Urothelium cell line (cell line): ENCODE results near the gene CITED2.
"Not testable (repeated sequence)": the region's sequence is repeated elsewhere in the genome, so short reads cannot be mapped to it uniquely, and the experiment has no call there.

Experiments used
- DNase-seq: peaks from one replicate; pipeline ENCODE4 v3.0.0; 2011; ENCODE audit warnings: low spot score, mixed read lengths
- FAIRE-seq: peaks from 2 replicates; lab custom pipeline; 2011; peaks lifted over from hg19 to GRCh38; lab: Jason Lieb, UNC

Gene CITED2, protein sequence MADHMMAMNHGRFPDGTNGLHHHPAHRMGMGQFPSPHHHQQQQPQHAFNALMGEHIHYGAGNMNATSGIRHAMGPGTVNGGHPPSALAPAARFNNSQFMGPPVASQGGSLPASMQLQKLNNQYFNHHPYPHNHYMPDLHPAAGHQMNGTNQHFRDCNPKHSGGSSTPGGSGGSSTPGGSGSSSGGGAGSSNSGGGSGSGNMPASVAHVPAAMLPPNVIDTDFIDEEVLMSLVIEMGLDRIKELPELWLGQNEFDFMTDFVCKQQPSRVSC

DNA sequence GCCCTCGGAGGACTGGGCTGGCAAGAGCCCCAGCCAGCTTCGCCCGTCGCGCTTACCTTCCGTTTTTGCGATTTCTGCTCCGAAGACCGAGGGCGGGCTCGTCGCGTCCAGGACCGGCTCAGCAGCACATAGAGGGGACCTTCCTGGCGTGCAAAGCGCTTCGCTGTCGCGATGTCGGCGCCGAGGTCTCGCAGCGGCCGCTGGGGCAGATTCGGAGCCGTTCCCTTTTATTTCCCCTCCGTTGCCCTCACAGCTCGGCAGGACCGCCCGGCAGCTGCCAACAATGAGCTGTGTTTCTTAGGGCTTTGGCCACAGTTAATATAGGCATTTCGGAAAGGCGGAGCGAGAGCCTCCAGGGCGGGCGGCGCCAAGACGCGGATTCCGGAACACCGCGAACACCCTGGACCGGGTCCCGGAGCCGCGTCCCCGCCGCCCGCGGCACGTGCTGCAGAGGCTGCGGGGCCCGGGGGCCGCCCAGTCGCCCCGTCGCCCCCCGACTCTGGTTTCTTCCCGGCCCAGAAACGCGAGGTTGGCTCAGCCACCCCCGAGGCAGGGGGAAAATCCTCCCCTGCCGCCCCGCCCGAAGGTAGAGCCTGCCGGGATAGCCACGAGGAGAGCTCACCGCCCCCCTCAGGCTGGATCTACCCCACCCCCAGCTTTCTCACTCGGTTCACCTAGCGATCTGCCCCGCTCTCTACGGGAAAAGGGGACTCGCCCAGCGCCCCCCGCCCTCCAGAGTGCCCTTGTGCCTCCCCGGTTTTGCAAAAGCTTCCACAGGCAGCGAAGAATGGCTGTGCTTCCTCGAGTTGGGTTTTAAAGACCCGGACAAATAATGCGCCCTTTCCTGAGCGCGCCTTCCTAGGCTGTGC is at the start of gene CITED2:
Gene CITED2 (minus strand): TSS at position 292 of the 869 bp plus-strand sequence. CDS start 704 bp downstream, outside the sequence.
- no peak for FAIRE-seq
- DNase-seq: peak; percentile 81

- FAIRE-seq: no peak
Measured at GRCh38 chr6:139423037-139423703, 48.7 kb upstream of the CITED2 start.

GRCh38 chr6:139422105-139423036 is 47.9 kb upstream of the CITED2 start:
- DNase-seq: no peak
- FAIRE-seq: no peak

More at GRCh38 chr6:139423037-139423703, 48.7 kb upstream of the CITED2 start:
- no peak for DNase-seq

GRCh38 chr6:139418481-139419132 is 44.2 kb upstream of the CITED2 start:
- no peak for FAIRE-seq
- no peak for DNase-seq

DNA sequence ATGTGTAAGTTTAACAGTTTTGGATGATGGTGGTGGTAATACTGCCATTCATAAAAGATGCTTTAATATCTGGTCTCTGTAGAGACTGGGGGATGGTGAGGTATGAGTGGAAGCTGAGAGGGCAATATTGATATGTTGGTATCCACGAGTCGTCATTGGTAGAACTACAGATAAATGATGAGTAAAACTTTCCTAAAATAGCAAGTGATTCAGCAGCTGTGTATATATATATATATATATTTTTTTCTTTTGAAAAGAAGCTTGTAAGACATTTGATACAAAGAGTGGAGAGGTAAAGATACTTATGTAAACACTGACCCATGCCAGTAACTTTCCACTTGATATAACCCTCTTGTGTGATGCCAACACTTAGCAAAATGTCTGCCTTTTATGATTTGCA is 41.7 kb upstream of the CITED2 start:
- DNase-seq (no peak), FAIRE-seq (no peak)

DNA sequence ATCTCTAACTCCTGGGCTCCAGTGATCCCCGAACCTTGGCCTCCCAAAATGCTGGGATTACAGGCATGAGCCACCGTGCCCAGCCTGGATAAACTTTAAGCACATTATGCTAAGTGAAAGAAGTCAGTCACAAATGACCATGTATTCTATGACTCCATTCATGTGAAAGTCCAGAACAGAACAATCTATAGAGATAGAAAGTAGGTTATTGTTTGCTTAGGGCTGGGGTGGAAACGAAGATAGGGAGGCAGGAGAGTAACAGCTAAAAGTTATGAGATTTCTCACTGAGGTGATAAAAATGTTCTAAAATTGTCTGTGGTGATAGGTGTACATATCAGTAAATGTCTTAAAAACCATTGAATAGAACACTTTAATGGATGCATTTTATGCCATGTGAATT is 40.9 kb upstream of the CITED2 start:
- DNase-seq (no peak), FAIRE-seq (no peak)

- not testable (repeated sequence) for FAIRE-seq, DNase-seq
Measured at GRCh38 chr6:139412103-139412502, 37.7 kb upstream of the CITED2 start.

DNA sequence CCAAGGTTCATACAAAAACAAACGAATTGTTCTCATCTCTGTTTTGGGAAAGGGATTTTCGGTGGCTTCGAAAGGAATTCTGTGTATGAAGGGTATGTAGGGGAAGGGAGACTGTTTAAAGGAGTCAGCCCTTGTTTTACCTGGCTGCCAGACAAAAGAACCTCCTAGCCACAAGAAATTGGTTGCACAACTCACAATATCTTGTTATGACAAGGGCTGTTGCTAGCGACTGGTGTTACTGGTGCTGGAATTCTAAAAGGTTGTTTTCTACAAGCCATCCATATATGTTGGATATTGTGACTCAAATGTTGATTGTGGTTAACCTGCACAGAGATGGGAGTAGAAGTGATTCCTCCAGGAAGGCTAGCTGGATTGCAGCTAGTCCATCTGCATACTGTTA is 34.6 kb upstream of the CITED2 start:
- DNase-seq (peak; percentile 31), FAIRE-seq (peak; percentile 13)

- DNase-seq (peak; percentile 61), FAIRE-seq (no peak)
Measured at GRCh38 chr6:139407718-139408222, 33.3 kb upstream of the CITED2 start.

GRCh38 chr6:139406577-139407343 is 32.3 kb upstream of the CITED2 start:
- FAIRE-seq (no peak), DNase-seq (no peak)

GRCh38 chr6:139402876-139403386 is 28.5 kb upstream of the CITED2 start:
- DNase-seq: peak; percentile 21
- no peak for FAIRE-seq

- DNase-seq (no peak), FAIRE-seq (no peak)
Measured at GRCh38 chr6:139398658-139399057, 24.2 kb upstream of the CITED2 start.

DNA sequence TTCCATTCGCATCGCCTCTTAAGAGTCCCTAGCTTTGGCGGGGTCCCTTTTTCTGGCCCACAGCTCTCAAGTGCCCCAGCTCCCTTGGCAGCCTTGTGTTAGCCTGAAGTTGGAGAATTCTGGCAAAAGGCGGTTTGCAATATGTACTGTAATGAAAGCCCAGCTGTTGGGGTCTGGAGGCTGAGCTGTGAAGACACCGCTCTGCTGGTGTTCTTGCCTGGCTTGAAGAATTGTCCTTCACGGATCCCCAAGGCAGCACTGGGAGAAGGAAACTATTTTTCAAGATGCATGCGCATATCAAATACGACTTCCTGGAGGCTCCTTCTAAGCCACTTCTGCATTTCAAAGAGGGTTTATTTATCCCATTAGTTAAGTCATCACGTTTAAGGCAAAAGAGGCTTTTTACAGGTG is 21.4 kb upstream of the CITED2 start:
- DNase-seq (no peak), FAIRE-seq (no peak)

DNA sequence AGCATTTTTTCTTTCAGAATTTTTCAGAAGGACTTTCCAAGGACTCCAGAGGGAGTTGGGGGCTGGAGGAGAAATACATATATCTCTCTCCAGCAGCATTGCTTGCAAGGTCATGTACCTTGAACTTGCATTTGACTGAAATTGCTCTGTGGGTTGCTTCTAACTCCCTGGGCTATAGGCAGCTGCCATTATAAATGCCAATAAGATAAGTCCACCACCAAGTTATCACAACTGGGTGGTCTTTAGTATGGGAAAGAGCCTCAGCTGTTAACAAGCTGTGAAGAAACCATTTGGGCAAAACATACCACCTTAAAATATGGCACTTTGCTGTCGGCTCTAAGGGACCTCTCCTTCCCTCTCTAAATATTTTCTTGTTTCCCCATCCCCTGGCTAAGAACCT is 20.9 kb upstream of the CITED2 start:
- FAIRE-seq (no peak), DNase-seq (no peak)

DNA sequence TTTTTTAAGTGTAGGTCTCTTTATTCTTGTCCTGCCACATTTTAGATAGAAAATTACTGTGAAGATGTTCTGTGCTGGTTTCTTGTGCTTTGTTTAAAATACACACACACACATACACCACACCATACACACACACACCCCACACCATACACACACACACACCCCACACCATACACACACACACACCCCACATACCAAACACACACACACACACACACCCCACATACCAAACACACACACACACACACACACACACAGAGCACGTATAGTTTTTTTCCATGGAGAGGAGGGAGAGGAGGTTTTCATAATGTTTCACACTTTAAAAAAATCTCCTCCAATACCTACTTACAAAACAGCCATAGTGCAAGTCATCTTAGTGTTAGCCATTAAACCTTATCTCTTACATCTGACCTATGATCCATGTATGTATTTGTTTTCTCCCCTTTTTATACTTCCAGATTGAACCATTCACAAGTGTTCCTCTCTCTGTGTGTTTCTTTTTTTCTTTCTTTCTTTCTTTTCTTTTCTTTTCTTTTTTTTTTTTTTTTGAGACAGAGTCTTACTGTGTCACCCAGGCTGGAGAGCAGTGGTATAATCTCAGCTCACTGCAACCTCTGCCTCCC is 19.7 kb upstream of the CITED2 start:
- FAIRE-seq: peak; percentile 23
- DNase-seq: no peak

GRCh38 chr6:139392794-139393193 is 18.3 kb upstream of the CITED2 start:
- DNase-seq: no peak
- no peak for FAIRE-seq

DNA sequence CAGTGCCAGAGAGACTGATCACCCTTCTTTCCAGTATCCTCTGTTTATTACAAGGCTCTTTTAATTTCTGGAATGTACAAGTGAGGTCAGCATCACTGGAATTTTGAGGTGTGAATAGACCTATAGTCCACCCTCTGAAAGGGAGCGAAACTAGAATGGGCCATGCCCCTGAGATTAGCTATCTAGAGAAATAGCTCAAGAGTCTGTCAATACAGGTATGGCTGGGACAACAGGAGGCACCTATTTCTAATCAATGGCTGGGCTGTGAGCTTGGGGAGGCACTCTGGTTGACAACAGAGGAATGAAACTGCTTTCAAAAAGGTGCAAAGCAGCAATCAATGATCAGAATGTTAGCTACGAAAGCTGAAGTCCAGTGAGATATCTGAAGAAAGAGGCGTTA is 17.3 kb upstream of the CITED2 start:
- DNase-seq (no peak), FAIRE-seq (no peak)

DNA sequence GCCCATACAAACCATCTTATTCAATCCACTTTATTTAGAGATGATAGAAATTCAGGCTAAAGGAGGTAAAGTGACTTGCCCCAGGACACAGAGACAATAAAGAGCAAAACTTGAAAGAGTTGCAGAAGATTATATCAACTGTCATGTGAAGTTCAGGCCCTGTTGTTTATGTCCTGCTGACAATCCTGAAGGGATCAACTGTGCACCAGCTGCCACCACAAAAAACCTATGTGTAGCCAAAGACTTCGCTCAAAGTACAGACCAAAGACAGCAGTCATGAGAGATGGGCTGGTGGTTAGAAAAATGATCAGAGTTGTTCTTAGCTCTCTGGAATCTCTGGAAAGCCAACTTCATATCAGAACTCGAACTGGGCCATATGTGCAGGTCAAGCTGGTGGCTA is 16.0 kb upstream of the CITED2 start:
- FAIRE-seq (no peak), DNase-seq (no peak)
